OCI-LY3 (cell line): ENCODE data around the gene HOXD8.

Experiments used
- H2AFZ ChIP-seq: fragments of 200-600, 300-600 bp; shearing (Covaris generic); 2 replicates; pipeline ENCODE4 v1.6.0; 2014; ENCODE audit warnings: antibody characterized with exemption, low read depth, low read length
- H3K27ac ChIP-seq: fragments of 200-600, 300-600 bp; sonication (generic); 2 replicates; pipeline ENCODE4 v1.5.1; 2014; ENCODE audit warnings: mild to moderate bottlenecking, low read length, moderate library complexity, mixed read lengths
- H3K27me3 ChIP-seq: fragments of 200-600, 300-600 bp; sonication (generic); 2 replicates; pipeline ENCODE4 v1.6.1; 2014; ENCODE audit warnings: low read depth, low read length, mixed read lengths
- H3K36me3 ChIP-seq: fragments of 200-600, 300-600 bp; sonication (generic); replicated peaks from 2 replicates; pipeline ENCODE3; 2014; ENCODE audit warnings: low read depth, low read length, mixed read lengths
- H3K4me1 ChIP-seq: fragments of 300-600, 200-600 bp; sonication (generic); 2 replicates; pipeline ENCODE4 v1.6.1; 2014; ENCODE audit warnings: low read length, mixed read lengths
- H3K4me2 ChIP-seq: fragments of 200-600, 300-600 bp; sonication (generic); 2 replicates; pipeline ENCODE4 v1.6.1; 2014; ENCODE audit warnings: low read length, mixed read lengths
- H3K4me3 ChIP-seq: fragments of 300-600, 200-600 bp; sonication (generic); 2 replicates; pipeline ENCODE4 v1.5.1; 2014; ENCODE audit warnings: antibody characterized with exemption, mild to moderate bottlenecking, low read length, moderate library complexity
- H3K79me2 ChIP-seq: fragments of 300-600, 200-600 bp; shearing (Covaris generic); 2 replicates; pipeline ENCODE4 v1.6.1; 2014; ENCODE audit warnings: mild to moderate bottlenecking, low read length, mixed read lengths
- H3K9ac ChIP-seq: fragments of 300-600, 200-600 bp; shearing (Covaris generic); 2 replicates; pipeline ENCODE4 v1.6.0; 2014; ENCODE audit warnings: mild to moderate bottlenecking, low read length, moderate library complexity
- H3K9me3 ChIP-seq: fragments of 200-600, 300-600 bp; shearing (Covaris generic); 2 replicates; pipeline ENCODE4 v1.6.1; 2014; ENCODE audit warnings: low read length, mixed read lengths; ENCODE audit not compliant: insufficient read depth
- H4K20me1 ChIP-seq: fragments of 200-600, 300-600 bp; sonication (generic); 2 replicates; pipeline ENCODE4 v1.6.1; 2016; ENCODE audit warnings: low read length, mixed read lengths; ENCODE audit not compliant: insufficient read depth
- EZH2phosphoT487 ChIP-seq: fragments of 200-600 bp; shearing (Covaris generic); IDR thresholded peaks from 2 replicates; pipeline ENCODE4 v1.6.1; 2018; ENCODE audit warnings: antibody characterized with exemption, mixed run types, low read depth
- TF ChIP-seq, protein P1 (sequence below): fragments of 200-600, 300-600 bp; sonication (generic); IDR thresholded peaks from 2 replicates; pipeline ENCODE4 v1.5.1; 2014; ENCODE audit warnings: antibody characterized with exemption, low read length, low read depth

Gene HOXD8

DNA sequence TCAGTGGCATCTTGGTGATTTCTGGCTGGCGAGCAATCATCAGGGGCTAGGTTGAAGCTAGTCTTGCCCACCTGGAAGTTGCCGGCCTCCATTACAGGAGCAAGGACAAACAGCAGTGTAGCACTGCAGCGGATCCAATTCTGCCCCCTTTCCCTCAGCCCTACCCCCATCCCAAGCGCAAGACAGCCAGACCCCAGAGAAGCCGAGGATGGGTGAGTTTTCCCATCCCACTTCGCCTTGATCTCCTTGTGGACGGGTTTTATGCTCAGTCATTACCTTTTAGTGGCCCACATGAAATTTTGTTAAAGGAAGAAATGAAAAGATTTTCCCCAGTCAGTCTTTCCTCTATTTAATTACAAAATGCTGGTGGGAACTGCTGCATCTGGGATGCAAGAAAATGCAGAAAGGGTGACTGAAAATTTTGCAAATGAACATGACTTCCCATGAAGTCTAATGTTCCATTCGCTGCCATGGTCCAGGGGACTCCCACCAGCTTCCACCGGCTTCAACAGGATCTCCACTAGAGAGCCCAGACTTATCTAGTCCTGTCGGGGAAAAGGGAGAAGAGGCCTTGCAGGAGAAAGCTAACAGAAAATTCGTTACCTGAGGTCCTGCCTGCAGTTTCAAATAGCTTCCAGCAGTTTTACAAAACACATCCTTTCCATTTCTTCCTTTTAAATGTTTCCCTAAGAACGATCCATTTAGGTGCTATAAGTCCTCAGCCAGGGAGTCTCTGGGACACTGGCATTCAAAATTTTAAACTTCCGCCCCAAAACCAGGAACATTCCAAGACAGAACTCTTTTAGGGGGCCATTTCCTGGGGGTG is 8.9 kb upstream of the HOXD8 start:
- Histone ChIP-seq H3K4me2 (no peak overlapping the region), H3K9me3 (no peaks in the 10 kb centered on the region), H2AFZ (no peak overlapping the region), H3K36me3 (no peaks in the 10 kb centered on the region), H3K4me3 (no peak overlapping the region), H3K9ac (no peak overlapping the region), H4K20me1 (no peaks in the 10 kb centered on the region), H3K79me2 (no peaks in the 10 kb centered on the region), H3K27me3 (no peaks in the 10 kb centered on the region), H3K4me1 (no peaks in the 10 kb centered on the region), H3K27ac (no peak overlapping the region)
- no peak for TF ChIP-seq EZH2phosphoT487
- TF ChIP-seq, protein P1, sequence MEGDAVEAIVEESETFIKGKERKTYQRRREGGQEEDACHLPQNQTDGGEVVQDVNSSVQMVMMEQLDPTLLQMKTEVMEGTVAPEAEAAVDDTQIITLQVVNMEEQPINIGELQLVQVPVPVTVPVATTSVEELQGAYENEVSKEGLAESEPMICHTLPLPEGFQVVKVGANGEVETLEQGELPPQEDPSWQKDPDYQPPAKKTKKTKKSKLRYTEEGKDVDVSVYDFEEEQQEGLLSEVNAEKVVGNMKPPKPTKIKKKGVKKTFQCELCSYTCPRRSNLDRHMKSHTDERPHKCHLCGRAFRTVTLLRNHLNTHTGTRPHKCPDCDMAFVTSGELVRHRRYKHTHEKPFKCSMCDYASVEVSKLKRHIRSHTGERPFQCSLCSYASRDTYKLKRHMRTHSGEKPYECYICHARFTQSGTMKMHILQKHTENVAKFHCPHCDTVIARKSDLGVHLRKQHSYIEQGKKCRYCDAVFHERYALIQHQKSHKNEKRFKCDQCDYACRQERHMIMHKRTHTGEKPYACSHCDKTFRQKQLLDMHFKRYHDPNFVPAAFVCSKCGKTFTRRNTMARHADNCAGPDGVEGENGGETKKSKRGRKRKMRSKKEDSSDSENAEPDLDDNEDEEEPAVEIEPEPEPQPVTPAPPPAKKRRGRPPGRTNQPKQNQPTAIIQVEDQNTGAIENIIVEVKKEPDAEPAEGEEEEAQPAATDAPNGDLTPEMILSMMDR: no peak

DNA sequence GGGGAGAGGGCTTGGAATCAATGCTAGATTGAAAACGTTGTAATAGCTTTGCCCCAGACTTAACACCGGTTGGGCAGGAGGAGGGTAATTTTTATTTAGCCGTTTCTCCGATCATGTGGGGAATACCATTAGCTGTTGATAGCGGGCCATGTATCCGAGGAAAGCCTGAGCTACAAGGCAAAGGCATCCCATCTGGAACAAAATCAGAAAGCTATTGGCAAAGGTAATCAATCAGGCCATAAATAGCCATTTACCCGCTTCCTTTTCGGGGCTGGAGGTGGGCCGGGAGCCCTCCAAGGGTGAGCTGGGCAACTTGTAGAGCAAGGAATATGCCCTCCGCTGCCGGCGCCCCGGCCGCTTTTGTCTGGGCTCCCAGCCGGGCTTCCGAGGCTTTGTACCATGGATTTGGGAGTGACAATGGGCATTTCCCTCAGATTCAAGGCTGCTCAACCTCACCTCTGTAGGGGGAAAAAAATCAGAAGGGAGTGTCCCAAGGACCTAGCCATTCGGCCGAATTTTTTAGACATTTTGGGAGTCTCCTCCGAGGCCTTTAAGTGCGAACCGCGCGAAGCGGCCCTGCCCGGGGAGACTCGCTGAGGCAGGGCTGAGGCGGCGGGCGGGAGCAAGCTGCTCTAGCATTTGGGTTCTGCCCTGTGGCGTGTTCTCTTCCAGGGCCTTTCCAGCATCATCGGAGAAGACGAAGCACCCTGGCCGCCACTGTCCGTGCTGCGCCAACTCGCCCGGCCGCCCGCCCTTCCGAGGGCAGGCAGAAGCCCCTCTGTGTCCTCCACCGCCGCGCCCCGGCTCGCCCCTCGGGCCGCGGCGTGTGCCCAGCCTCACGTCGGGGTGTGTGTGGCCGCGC is 8.1 kb upstream of the HOXD8 start:
- no peaks in the 10 kb centered on the region for H3K27me3 ChIP-seq

DNA sequence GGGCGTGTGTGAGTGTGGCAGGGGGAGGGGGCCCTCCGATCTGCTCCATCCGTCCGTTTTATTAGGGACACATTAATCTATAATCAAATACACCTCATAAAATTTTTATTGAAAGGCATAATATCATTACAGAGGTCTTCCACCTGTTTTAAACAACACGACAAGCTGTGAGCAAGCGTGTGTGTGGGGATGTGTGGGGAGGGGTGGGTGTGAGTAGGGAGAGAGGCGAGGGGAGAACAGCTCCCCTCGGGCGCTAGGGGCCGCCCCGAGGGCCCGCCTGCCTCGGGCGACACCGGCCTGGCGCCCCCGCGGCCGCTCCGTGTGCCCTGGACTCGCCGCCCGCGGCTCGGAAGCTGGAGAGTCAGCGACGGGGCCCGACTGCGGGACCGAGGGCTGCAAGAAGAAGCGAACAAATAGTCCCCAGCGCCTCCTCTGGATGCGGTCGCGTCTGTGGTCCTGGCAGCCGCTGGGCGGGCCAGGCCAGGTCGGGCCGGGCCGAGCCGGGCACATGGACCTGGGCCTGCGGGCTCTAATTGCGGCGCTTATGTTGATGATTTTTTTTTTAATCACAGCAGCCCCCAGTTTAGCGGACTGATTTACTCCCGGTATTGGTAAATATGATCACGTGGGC is 7.3 kb upstream of the HOXD8 start:
- no peaks in the 10 kb centered on the region for H3K36me3 ChIP-seq
- no peaks in the 10 kb centered on the region for H3K4me1 ChIP-seq
- no peak overlapping the region for H3K27ac ChIP-seq
- no peaks in the 10 kb centered on the region for H3K27me3 ChIP-seq
- H3K4me3 ChIP-seq: no peak overlapping the region
- H3K9me3 ChIP-seq: no peaks in the 10 kb centered on the region
- H3K9ac ChIP-seq: no peak overlapping the region
- no peaks in the 10 kb centered on the region for H3K79me2 ChIP-seq
- no peak overlapping the region for H3K4me2 ChIP-seq
- no peaks in the 10 kb centered on the region for H4K20me1 ChIP-seq
- no peak overlapping the region for H2AFZ ChIP-seq
- no peak for TF ChIP-seq EZH2phosphoT487
- TF ChIP-seq, protein P1: no peak

More for the DNA sequence above, 8.1 kb upstream of the HOXD8 start:
- Histone ChIP-seq H4K20me1 (no peaks in the 10 kb centered on the region), H3K79me2 (no peaks in the 10 kb centered on the region), H3K4me3 (no peak overlapping the region), H3K9ac (no peak overlapping the region), H2AFZ (no peak overlapping the region), H3K27ac (no peak overlapping the region), H3K4me1 (no peaks in the 10 kb centered on the region), H3K4me2 (no peak overlapping the region), H3K9me3 (no peaks in the 10 kb centered on the region), H3K36me3 (no peaks in the 10 kb centered on the region)
- TF ChIP-seq, protein P1: no peak
- no peak for TF ChIP-seq EZH2phosphoT487
